B cell (primary cell): ENCODE results near the gene DNAJC3. TPM values are rescaled to one million over a fixed set of nuclear protein-coding genes. Genes with fewer than 3 reads are reported as not detected.
"Not testable (repeated sequence)": the region's sequence is repeated elsewhere in the genome, so short reads cannot be mapped to it uniquely, and the experiment has no call there.

Experiments used
- ATAC-seq: fragments of 200-7000 bp; cut with Tn5 transposase; one replicate; pipeline ENCODE4 v1.10.0; 2021; ENCODE audit warnings: low read depth, mild to moderate bottlenecking, moderate number of reproducible peaks, moderate library complexity
- CTCF ChIA-PET: fragments of 350-600 bp; sonication (Branson Sonifier 250); formaldehyde crosslinking; loops from one replicate; lab custom pipeline; 2021; ENCODE audit warnings: antibody characterized with exemption, inconsistent platforms; lab: Charles Lee
- POLR2A ChIA-PET: fragments of 350-600 bp; sonication (Branson Sonifier 250); formaldehyde crosslinking; loops from one replicate; lab custom pipeline; 2021; ENCODE audit warnings: antibody characterized with exemption; lab: Charles Lee
- DNase-seq: peaks from one replicate; pipeline ENCODE4 v3.0.0; 2013
- H2AFZ ChIP-seq: 2 replicates; pipeline ENCODE4 v1.6.1; 2012; ENCODE audit warnings: mild to moderate bottlenecking, low read depth, low read length; ENCODE audit not compliant: insufficient read depth, poor library complexity, severe bottlenecking
- H3K27ac ChIP-seq, 2 donors: 1 replicate in 1 of 2; 2 replicates in 1 of 2; pipeline ENCODE4 v1.5.1; 2012 to 2013; ENCODE audit warnings: low read length in 2 of 2, mild to moderate bottlenecking in 2 of 2, moderate library complexity in 1 of 2
- H3K27me3 ChIP-seq, 4 experiments: fragments of 200-600 bp in 1 of 4; sonication (generic) in 1 of 4; replicated peaks in 1 of 4; 1 replicate in 2 of 4; 2 replicates in 2 of 4; pipeline versions ENCODE4 v1.6.1 to v1.7.0; 2013 to 2016; ENCODE audit warnings: low read length in 3 of 4, mild to moderate bottlenecking in 2 of 4, mixed read lengths in 1 of 4, moderate library complexity in 1 of 4; ENCODE audit not compliant: insufficient read depth in 4 of 4, control insufficient read depth in 3 of 4; ENCODE audit errors: control extremely low read depth in 1 of 4
- H3K36me3 ChIP-seq, 2 experiments: replicated peaks in 1 of 2; 1 replicate in 1 of 2; 2 replicates in 1 of 2; pipeline versions ENCODE4 v1.6.1 to v1.7.1; 2013; ENCODE audit warnings: low read length in 1 of 2; ENCODE audit not compliant: insufficient read depth in 2 of 2, control insufficient read depth in 1 of 2; ENCODE audit errors: control extremely low read depth in 1 of 2, extremely low read depth in 1 of 2
- H3K4me1 ChIP-seq, 2 donors: fragments of 200-600 bp in 1 of 2; sonication (generic) in 1 of 2; 1 replicate in 1 of 2; 2 replicates in 1 of 2; pipeline versions ENCODE4 v1.5.1 to v1.6.1; 2013 to 2017; ENCODE audit warnings: low read length in 2 of 2; ENCODE audit not compliant: control insufficient read depth in 2 of 2, insufficient read depth in 2 of 2
- H3K4me2 ChIP-seq: replicated peaks from 2 replicates; pipeline ENCODE3; 2012; ENCODE audit warnings: mild to moderate bottlenecking, low read depth, low read length; ENCODE audit not compliant: poor library complexity, severe bottlenecking
- H3K4me3 ChIP-seq, 5 experiments: fragments of 200-600 bp in 1 of 5; sonication (generic) in 1 of 5; 1 replicate in 3 of 5; 2 replicates in 2 of 5; pipeline versions ENCODE4 v1.5.1 to v1.7.0; 2011 to 2016; ENCODE audit warnings: low read length in 4 of 5, mild to moderate bottlenecking in 4 of 5, low read depth in 2 of 5, control low read depth in 1 of 5, moderate library complexity in 1 of 5; ENCODE audit not compliant: insufficient read depth in 1 of 5; ENCODE audit errors: control extremely low read depth in 1 of 5, extremely low read depth in 1 of 5
- H3K79me2 ChIP-seq: fragments of 200-600 bp; sonication (generic); one replicate; pipeline ENCODE4 v1.6.0; 2016; ENCODE audit warnings: low read length; ENCODE audit not compliant: control insufficient read depth, insufficient read depth
- H3K9ac ChIP-seq: fragments of 200-600 bp; sonication (generic); 2 replicates; pipeline ENCODE4 v1.6.1; 2017; ENCODE audit warnings: mild to moderate bottlenecking, low read length, moderate library complexity
- H3K9me3 ChIP-seq, 3 donors: one replicate each; pipeline versions ENCODE4 v1.6.1 to v1.7.1; 2013; ENCODE audit warnings: low read length in 2 of 3; ENCODE audit not compliant: control insufficient read depth in 2 of 3, insufficient read depth in 1 of 3; ENCODE audit errors: control extremely low read depth in 1 of 3
- H4K20me1 ChIP-seq: 2 replicates; pipeline ENCODE4 v1.6.0; 2012; ENCODE audit warnings: mild to moderate bottlenecking, low read length; ENCODE audit not compliant: insufficient read depth, control insufficient read depth, poor library complexity, severe bottlenecking
- H3K27ac Mint-ChIP-seq: one replicate; pipeline ENCODE4 v1.8.0; 2021; ENCODE audit warnings: mixed read lengths
- H3K27me3 Mint-ChIP-seq: one replicate; pipeline ENCODE4 v1.8.0; 2021; ENCODE audit warnings: mixed read lengths
- H3K4me1 Mint-ChIP-seq: one replicate; pipeline ENCODE4 v1.8.0; 2021; ENCODE audit warnings: mixed read lengths
- H3K4me3 Mint-ChIP-seq: one replicate; pipeline ENCODE4 v1.8.0; 2021; ENCODE audit warnings: mixed read lengths
- H3K9me3 Mint-ChIP-seq: one replicate; pipeline ENCODE4 v1.8.0; 2022; ENCODE audit warnings: mixed read lengths; ENCODE audit not compliant: insufficient read depth
- CTCF ChIP-seq: fragments of 200-600 bp; IDR thresholded peaks from one replicate; pipeline ENCODE4 v1.8.0; 2022; ENCODE audit warnings: antibody characterized with exemption, mild to moderate bottlenecking
- EZH2 ChIP-seq: IDR thresholded peaks from 2 replicates; pipeline ENCODE4 v1.6.1; 2012; ENCODE audit warnings: borderline replicate concordance, low read depth, mild to moderate bottlenecking, moderate library complexity, low read length; ENCODE audit not compliant: insufficient read depth, poor library complexity, severe bottlenecking
- WGBS: methylation state at CpG from one replicate; pipeline ENCODE4 v1.1.5; 2013; ENCODE audit warnings: missing lambda C conversion rate; ENCODE audit not compliant: insufficient coverage; 5-methylcytosine and 5-hydroxymethylcytosine counted together
- intact Hi-C: fragments of 100-400 bp; cut with micrococcal nuclease; formaldehyde crosslinking; loops from one replicate; pipeline ENCODE4 v1.10.0; 2022
- polyA plus RNA-seq: library from polyadenylated mRNA; depleted of rRNA; stranded (reverse); fragments of >200 nt; gene quantifications from 2 replicates; pipeline ENCODE4 v1.2.3, GENCODE V29; 2012
- total RNA-seq, 2 donors: library from RNA; stranded (reverse); fragments of 120-200 nt in 1 of 2; gene quantifications; 1 replicate in 1 of 2; 2 replicates in 1 of 2; pipeline versions ENCODE4 v1.2.3 to v1.2.4, GENCODE V29; 2013 to 2022

Gene DNAJC3
- total and polyA plus RNA-seq, 2 donors (not counting 1 experiment from before 2014, with no cell fraction given) = 2.8 to 12.1 TPM

DNA sequence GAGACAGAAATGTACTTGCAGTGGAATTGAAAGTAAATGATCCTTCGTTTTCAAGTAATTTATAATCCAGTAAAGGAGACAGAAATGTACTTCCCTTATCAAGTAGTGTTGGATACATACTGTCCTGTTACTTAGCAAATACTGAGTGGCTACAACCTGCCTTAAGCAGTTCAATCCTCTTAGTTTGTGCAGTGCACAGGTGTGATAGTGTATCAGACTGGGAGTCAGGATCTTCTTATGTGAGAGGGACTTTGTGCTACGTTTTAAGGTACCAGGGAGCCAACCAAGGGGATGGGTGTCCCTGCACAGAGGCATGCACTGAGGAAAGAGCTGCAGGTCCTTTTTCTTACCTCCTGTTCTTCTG lies 111.1 kb downstream of the DNAJC3 start:
- H3K4me1 Mint-ChIP-seq = no peaks in the 10 kb centered on the region
- Histone ChIP-seq H3K9ac (no peak overlapping the region), H3K4me3 (no peak overlapping the region), H3K9me3 (peaks cover 0 to 1% (median 0%) of the 10 kb centered on the region in 3 donors), H3K4me1 (no peaks in the 10 kb centered on the region), H3K4me2 (no peak overlapping the region), H3K27ac (no peak overlapping the region), H3K79me2 (no peaks in the 10 kb centered on the region), H2AFZ (no peak overlapping the region), H3K36me3 (peaks cover 9 to 63% of the 10 kb centered on the region in 2 experiments), H4K20me1 (no peaks in the 10 kb centered on the region), H3K27me3 (no peaks in the 10 kb centered on the region)
- WGBS = 100% methylated on average over 1 of the region's 2 CpGs
- no peaks in the 10 kb centered on the region for H3K9me3 Mint-ChIP-seq
- intact Hi-C loops = no loop called here
- no peak for TF ChIP-seq CTCF
- no peak for TF ChIP-seq EZH2
- DNase-seq = no peak
- no peaks in the 10 kb centered on the region for H3K27me3 Mint-ChIP-seq
- no peak overlapping the region for H3K27ac Mint-ChIP-seq
- POLR2A ChIA-PET = no interaction called here
- CTCF ChIA-PET = interaction anchor here (1.0 kb wide), 1 partner anchor 46 kb away, joined by 3 read pairs; no protein-coding TSS in a partner anchor
- no peak for ATAC-seq
- H3K4me3 Mint-ChIP-seq = no peak overlapping the region

DNA sequence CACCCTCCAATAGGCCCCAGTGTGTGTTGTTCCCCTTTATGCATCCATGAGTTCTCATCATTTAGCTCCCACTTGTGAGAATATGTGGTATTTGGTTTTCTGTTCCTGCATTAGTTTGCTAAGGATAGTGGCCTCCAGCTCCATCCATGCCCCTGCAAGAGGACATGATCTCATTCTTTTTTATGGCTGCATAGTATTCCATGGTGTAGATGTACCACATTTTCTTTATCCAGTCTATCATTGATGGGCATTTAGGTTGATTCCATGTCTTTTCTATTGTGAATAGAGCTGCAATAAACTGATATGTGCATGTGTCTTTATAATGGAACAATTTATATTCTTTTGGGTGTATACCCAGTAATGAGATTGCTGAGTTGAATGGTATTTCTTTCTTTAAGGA lies 112.4 kb downstream of the DNAJC3 start:
- H3K27ac ChIP-seq, H3K4me1 ChIP-seq, H3K4me3 Mint-ChIP-seq, H3K4me2 ChIP-seq, H3K27ac Mint-ChIP-seq, H3K9me3 Mint-ChIP-seq, ATAC-seq, H3K4me1 Mint-ChIP-seq, H3K79me2 ChIP-seq, H3K4me3 ChIP-seq, H4K20me1 ChIP-seq, POLR2A ChIA-PET, intact Hi-C loops, H3K9ac ChIP-seq, H3K27me3 ChIP-seq, H3K9me3 ChIP-seq, H2AFZ ChIP-seq, DNase-seq, H3K27me3 Mint-ChIP-seq: not testable (repeated sequence)
- CTCF ChIA-PET = interaction anchor here (1.0 kb wide), 1 partner anchor 44 kb away, joined by 3 read pairs; no protein-coding TSS in a partner anchor
- H3K36me3 ChIP-seq = peaks cover 9 to 65% of the 10 kb centered on the region in 2 experiments
